ENCODE results near the gene ADGRG2. TPM values are rescaled to one million over a fixed set of nuclear protein-coding genes. Genes with fewer than 3 reads are reported as not detected.
"Not testable (repeated sequence)": the region's sequence is repeated elsewhere in the genome, so short reads cannot be mapped to it uniquely, and the experiment has no call there.

ADGRG2 gene
- total RNA-seq, 1 donor from 2014 or later: 1.9 TPM

GRCh38 chrX:19085666-19086065 is 36.6 kb downstream of the ADGRG2 start:
- DNase-seq (ENCODE audit: low spot score): no peak

- DNase-seq (ENCODE audit: low spot score): no peak
Observed at GRCh38 chrX:19075754-19076153, 46.5 kb downstream of the ADGRG2 start.

GRCh38 chrX:19072372-19072771 is 49.9 kb downstream of the ADGRG2 start:
- no peak for DNase-seq (ENCODE audit: low spot score)

GRCh38 chrX:19070555-19070994 is 51.7 kb downstream of the ADGRG2 start:
- no peak for DNase-seq (ENCODE audit: low spot score)

DNA sequence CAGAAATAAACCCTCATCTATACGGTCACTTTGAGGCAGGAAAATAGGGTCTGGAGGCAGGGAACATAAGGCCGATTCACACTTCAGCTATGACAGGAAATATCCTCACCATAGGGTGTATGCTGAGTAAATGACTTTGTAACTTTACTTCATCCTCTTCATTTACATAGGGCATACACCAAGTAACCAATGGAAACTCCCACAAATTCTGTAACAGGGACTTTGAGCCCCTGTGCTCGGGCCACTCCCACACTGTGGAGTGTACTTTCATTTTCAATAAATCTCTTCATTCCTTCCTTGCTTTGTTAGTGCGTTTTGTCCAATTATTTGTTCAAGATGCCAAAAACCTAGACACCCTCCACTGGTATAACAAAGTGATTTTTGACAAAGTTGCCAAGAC is 55.3 kb downstream of the ADGRG2 start:
- not testable (repeated sequence) for DNase-seq (ENCODE audit: low spot score)

DNA sequence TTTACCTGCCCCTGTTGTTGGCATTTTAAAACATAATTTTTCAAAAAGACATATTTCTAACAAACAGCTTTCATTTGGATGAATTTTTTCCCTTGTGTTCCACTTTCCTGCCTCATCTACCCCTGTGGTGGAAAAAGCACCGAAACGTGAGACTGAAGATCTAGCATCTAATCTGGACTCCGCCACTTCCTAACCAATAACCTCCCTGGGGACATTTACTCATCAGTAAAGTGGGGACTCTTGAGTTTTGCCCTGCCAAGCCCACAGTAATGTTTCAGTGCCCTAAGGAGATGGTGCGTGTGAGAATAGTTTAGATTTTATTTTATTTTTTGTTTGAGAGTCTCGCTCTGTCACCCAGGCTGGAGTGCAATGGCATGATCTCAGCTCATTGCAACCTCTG is 56.7 kb downstream of the ADGRG2 start:
- no peak for DNase-seq (ENCODE audit: low spot score)

DNA sequence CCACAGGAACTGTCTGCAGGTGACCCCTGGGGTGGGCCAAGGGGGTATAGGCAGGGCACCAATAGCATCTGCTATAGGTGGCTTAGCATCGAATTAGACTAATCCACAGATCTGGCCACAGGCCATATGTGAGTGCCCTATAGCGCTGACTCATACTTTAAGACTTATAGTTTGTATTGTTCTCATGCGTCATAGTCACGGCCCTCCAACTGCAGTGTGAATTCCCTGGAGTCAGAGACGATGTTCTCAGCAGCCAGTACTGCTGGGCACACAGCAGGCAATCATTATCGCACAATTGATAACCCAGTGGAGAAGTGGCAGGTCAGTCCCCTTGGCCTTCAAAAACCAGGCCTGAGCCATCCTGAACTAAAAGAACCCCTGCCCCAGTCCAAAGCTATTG is 58.1 kb downstream of the ADGRG2 start:
- no peak for DNase-seq (ENCODE audit: low spot score)

DNA sequence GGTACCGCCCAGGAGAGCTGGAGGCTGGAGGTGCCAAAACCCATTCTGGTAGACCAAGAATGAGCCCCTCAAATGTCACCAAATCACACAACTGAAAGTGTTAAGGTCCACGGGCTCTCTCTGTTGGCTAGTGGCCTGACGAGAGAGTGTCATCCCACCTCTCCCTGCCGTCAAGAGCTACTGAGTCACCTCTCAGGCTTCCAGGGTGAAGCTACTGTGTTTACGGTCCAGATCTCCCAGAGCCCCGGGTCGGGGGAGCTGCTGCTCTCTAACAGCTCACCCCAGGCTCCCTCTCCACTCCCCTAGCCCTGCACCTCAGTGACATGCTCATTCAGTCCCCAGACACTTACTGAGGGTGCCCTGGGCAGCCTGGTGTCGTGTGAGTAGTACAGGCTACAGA is 59.2 kb downstream of the ADGRG2 start:
- DNase-seq (ENCODE audit: low spot score): no peak

DNA sequence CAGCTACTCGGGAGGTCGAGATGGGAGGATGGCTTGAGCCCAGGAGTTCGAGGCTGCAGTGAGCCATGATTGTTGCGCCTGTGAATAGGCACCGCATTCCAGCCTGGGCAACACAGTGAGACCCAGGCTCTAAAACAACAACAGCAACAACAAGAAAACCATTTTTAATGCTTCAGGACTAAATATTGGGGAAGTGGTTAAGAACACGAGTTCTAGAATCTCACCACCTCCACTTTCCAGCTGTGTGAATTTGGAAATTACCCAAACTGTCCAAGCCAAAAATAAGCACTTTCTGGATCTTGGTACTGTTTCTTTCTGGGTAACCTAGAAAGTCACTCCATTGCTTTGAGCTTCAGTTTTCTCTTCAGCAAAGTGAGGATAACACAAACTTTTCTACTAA is 63.2 kb downstream of the ADGRG2 start:
- no peak for DNase-seq (ENCODE audit: low spot score)

GRCh38 chrX:19057856-19058255 is 64.4 kb downstream of the ADGRG2 start:
- DNase-seq (ENCODE audit: low spot score): no peak

DNA sequence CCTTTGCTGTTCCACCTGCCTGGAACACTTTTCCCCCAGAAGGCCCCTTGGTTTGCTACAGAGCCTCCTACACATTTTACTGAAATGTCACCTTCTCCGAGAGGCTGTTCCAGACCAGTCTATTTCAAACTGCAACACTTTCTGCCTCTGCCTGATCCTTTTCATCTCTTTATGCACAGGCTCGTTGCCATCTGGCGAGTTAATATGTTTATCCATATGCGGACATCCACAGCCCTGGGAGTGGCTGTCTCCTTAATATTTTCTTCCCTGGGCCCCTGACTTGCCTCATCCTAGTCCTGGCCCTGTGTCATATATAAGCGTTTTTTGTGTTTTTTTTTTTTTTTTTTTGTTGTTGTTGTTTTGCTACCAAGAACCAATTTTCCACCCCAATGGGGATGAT is 73.2 kb downstream of the ADGRG2 start:
- no peak for DNase-seq (ENCODE audit: low spot score)

GRCh38 chrX:19046343-19047215 is 75.7 kb downstream of the ADGRG2 start:
- no peak for DNase-seq (ENCODE audit: low spot score)

DNA sequence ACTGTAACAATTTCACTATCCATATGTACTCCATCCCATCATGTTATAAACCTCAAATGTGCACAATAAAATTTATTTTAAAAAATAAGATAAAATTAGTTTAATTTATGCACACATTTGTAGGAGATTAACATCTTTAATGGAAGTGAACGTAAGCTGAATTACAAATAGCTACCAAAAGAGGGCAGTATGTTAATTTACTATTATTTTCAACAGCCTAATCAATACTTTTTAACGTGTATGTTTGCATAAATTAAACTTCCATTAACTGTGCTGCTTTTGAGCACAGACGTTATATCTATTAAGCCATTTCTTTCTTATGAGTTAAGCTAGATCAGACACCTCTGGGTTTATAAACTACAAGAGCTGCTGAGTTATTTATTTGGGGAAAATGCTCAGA is 81.9 kb downstream of the ADGRG2 start:
- no peak for DNase-seq (ENCODE audit: low spot score)

GRCh38 chrX:19034025-19034424 is 88.2 kb downstream of the ADGRG2 start:
- no peak for DNase-seq (ENCODE audit: low spot score)

GRCh38 chrX:19030805-19031204 is 91.5 kb downstream of the ADGRG2 start:
- DNase-seq (ENCODE audit: low spot score): no peak

DNA sequence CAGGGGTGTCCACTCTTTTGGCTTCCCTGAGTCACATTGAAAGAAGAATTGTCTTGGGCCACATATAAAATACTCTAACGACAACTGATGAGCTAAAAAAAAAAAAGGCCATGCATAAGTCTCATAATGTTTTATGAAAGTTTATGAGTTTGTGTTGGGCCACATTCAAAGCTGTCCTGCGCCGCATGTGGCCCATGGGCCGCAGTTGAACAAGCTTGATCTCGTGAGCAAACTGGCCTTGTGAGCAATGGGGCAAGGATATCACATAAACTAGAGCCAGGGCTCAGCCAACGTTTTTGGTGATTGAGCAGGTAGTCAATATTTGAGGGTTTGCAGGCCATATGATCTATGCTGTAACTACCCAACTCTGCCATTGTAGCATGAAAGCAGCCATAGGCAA is 93.7 kb downstream of the ADGRG2 start:
- no peak for DNase-seq (ENCODE audit: low spot score)

- no peak for DNase-seq (ENCODE audit: low spot score)
Observed at GRCh38 chrX:19024366-19024765, 97.9 kb downstream of the ADGRG2 start.

GRCh38 chrX:19019996-19020395 is 102.3 kb downstream of the ADGRG2 start:
- DNase-seq (ENCODE audit: low spot score): no peak

DNA sequence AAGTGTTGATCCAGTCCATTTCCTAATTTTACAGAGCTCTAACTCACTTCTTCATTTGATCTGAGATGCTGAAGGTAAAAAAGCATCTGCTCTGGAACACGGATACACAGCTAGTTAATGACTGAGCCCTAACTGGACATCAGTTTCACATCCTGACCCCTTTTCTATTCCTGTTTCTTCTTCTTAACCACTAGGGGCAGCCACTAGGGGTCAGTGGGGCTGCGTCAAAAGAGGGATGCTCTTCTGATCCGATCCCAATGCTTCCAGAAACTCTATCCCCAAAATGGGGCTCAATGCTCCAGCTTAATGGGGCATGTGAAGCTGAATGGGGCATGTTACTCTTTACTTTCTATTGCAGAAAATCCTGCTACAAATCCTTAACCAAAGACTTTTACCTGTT is 105.0 kb downstream of the ADGRG2 start:
- DNase-seq (ENCODE audit: low spot score): no peak

DNA sequence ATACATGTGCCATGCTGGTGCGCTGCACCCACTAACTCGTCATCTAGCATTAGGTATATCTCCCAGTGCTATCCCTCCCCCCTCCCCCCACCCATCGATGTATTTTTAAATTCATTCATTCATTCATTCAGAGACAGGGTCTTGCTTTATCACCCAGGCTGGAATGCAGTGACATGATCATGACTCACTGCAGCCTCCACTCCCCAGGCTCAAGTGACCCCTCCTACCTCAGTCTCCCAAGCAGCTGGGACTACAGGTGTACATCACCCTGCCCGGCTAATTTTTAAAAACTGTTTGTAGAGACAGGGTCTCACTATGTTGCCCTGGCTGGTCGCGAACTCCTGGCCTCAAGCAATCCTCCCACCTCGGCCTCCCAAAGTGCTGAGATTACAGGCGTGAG is 105.7 kb downstream of the ADGRG2 start:
- DNase-seq (ENCODE audit: low spot score): not testable (repeated sequence)

DNA sequence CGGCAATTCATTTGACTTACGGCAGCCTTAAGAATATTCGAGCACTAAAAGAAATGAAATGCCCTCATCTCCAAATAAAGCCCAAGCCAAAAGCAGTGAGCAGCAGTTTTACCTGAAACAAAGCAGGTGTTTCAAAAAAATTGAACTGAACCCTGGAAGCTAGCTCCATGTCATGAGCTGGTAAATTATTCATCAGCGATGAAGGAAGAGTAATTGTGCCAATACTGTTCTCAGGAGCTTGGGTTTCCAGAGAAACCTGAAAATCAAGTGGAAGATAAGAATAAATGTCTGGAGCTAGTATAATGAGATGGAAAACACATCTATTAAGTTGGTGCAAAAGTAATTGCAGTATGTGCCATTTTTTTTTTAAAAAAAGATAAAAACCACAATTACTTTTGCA is 114.4 kb downstream of the ADGRG2 start:
- DNase-seq (ENCODE audit: low spot score): no peak

- DNase-seq (ENCODE audit: low spot score): no peak
Observed at GRCh38 chrX:19007011-19007410, 115.3 kb downstream of the ADGRG2 start.

DNA sequence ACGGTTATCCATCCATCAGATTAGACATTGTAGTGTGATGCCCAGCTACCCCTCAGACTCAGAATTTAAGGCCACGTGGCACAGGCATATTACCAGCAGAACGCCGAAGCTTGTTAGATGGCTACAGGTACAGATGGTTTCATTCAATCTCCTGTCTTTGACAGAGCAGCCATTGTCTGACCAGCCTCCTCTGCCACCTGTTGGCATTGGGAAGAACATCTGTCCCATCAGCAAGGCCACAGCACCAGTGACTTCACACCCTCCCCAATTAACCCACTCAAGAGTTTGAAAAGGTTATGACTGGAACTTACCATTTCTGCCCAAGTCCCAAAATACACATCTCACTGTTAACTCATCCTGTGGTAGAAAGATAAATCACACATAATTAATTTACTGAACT is 116.4 kb downstream of the ADGRG2 start:
- DNase-seq (ENCODE audit: low spot score): no peak

DNA sequence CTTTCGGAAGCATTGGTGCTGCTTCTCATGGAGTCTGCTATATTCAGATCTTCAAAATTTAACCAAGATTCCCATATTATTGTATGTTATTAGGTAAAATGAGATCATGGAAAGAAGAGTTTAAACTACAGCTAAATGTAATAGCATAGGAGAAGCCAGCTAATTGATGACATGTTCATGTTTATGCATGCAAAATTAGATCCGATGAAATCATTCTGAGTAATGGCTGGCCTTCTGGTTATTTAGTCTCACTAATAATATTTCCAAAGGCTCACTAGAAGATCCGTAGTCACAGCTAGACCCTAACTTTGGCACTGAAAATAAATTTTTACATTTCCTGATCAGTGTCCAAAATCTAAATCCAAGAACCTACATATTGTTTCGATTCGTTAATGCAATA is 118.5 kb downstream of the ADGRG2 start:
- no peak for DNase-seq (ENCODE audit: low spot score)
